HG02798 (cell line): ENCODE data around the gene KRT12.
"Not testable (repeated sequence)": the region's sequence is repeated elsewhere in the genome, so short reads cannot be mapped to it uniquely, and the experiment has no call there.

Source experiments
- ATAC-seq: cut with Tn5 transposase; IDR thresholded peaks from one replicate; pipeline ENCODE4 v1.9.1; 2021; ENCODE audit warnings: mild to moderate bottlenecking; ENCODE audit not compliant: unreplicated experiment, poor library complexity

KRT12 gene

GRCh38 chr17:40884708-40885512 lies 17.9 kb upstream of the KRT12 start, which contains the start of gene KRT20:
Gene KRT20 (minus strand): TSS chr17:40885242. CDS start chr17:40885185, 57 bp downstream.
- no peak for ATAC-seq

DNA sequence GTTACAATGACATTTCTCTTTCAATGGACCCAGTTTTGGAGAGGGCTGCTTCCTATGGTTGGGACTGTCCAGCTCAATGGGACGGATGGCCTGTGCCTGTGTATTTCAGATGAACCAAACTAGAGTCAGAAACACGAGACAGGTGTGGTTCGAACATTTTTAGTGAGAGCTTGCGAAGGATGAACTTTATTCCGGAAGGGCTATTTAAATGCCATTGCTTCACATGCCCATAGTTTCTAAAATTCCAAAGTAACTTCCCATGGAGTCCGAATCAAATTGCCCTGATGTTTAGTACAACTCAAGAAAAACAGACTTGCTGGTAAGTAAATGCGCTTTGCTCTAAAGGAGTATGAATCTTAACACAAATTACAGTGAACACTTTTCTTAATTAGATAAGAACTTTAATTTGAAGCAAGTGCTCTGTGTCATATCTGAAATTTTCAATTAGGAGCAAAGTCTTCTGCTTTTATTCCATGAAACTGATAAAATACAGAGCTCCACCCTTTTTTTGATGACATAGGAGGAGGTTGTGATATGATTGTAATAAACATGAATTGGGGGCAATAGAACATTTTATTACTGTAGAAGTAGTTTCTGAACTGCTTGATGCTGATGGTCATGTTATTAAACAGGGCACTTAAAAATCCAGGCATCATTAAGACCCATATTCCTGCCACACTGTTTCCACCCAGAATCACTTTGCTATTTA lies 16.8 kb upstream of the KRT12 start:
- no peak for ATAC-seq

DNA sequence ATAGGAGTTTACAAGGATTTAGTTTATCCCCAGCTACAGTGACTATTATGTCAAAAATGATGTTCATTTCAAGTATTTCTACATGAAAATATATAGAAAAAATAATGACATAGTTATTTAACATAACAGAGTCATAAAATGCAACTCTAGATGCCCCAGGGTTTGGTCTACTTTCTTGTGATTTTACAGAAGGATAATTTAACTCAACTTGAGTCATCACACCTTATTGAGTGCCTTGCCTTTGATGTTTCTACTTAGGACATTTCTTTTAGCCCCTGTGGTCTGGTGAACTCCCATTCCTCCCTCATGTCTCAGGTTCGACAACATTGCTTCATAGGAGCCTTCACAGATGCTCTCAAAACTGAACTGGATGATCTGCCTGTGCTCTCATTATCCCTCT lies 16.0 kb upstream of the KRT12 start:
- no peak for ATAC-seq

GRCh38 chr17:40879026-40879425 lies 12.0 kb upstream of the KRT12 start:
- ATAC-seq: no peak

DNA sequence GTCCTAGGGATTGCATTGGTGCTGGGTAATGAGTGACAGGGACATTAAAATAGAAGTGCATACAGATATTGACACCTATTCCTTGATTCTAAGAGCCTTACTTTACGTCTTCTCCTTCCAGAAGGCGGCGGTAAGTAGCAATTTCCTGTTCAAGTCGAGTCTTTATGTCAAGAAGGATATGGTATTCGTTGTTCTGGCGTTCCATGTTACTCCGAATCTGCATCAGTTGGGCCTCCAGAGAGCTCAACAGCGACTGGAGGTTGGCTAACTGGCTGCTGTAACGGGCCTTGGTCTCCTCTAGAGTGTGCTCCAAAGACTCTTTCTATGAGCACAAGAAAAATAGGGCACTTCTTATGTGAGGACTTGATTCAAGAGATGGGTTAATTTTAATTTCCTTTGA lies 11.0 kb upstream of the KRT12 start:
- ATAC-seq: no peak

DNA sequence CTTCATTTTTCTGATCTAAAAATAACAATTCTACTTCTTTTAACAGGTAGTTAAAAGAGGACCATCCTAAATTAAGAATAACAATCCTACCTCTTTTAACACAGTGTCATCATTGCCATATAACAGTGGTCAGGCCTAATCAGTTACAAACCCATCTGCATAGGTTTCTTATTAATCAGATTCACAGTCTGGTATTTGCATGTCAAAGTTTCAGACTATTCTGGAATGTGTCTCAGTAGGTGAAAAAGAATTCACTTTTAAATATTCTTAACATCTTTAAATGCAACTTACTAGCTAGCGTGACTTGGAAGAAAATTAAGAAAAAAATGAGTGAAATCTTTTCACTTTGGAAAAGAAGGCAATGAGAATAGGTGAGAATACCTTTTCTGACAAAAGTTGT lies 6.8 kb upstream of the KRT12 start:
- ATAC-seq: no peak

- no peak for ATAC-seq
Measured at GRCh38 chr17:40873255-40873654, 6.2 kb upstream of the KRT12 start.

DNA sequence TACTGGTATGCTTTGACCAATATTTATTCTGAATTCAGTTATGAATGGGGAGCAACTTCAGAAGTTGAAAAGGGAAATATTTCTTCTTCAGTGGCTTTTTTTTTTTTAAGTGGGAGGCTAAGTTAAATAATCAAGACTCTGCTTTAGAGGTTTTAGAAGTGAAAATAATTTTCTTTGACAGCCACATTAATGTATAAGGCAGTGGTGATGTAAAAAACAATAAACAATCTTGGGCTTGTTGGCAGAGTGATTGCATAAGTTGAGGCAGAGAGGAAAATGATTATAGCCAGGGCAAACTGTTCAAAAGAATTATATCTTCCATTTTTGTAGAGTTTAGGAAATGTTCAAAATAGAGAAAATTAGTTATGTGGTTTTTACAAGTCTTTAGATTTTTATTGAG lies 5.4 kb upstream of the KRT12 start:
- no peak for ATAC-seq

DNA sequence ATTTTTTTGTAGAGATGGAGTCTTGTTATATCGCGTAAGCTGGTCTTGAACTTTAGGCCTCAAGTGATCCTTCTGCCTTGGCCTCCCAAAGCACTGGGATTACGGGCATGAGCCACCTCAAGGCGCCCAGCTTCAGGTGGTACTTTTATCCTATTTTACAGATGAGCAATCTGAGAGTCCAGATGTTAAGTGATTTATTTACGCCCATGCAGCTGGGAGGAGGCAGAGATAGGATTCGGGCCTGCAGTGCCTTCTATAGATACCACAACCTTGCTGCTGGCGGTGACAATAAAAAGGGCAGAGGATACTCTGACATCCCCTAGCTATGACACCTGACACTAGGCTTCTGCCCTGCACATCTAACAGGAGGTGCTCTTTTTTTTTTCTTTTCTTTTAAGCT lies 4.3 kb upstream of the KRT12 start:
- ATAC-seq: no peak

GRCh38 chr17:40870136-40870535 lies 3.1 kb upstream of the KRT12 start:
- no peak for ATAC-seq

GRCh38 chr17:40864661-40865390 lies 2.2 kb downstream of the KRT12 start:
- no peak for ATAC-seq

DNA sequence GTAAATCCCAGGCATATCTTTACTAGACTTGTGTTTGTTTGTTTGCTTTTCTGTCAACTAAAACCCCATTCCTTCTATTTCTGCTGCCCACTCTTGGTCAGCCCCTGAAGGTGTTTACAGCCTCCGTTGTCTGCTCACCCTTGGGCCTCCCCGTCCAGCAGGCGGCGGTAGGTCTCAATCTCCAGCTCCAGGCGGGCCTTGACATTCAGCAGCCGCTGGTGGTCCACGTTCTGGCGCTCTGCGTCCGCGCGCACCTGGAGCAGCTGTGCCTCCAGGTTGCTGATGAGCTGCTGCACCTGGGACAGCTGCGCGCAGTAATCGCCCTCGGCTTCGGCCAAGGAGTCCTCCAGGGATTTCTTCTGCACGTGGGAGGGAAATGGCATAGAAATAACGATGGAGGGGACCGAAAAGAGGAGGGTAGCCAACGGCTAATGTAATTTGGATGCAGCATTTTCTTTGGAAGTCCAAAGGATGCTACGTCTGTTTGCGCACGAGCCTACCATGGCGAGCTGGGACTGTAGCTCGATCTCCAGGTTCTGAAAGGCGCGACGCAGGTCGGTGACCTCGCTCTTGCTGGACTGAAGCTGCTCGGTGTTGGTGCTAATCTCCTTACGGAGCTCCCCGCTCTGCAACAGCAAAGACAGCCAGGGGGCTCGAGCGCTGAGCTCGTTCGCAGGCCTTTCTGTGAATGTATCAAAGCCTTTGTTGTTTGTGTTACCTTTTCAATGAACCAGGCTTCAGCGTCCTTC lies 3.9 kb downstream of the KRT12 start:
- ATAC-seq: no peak

DNA sequence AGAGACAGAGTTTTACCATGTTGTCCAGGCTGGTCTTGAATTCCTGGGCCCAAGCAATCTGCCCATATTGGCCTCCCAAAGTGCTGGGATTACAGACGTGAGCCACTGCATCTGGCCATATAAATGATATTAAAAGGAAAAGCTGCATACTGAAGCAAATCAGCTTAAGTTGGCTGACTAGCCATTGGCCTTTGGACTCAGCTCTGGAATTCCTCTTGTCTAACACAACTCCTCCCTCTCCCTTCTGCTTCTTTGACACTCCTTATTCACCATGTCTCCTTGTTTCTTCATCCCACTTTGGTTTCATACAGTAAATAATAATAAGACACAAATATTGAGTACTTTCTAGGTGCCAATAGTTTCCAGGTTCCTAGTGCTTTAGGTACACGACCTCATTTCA lies 7.5 kb downstream of the KRT12 start:
- no peak for ATAC-seq

DNA sequence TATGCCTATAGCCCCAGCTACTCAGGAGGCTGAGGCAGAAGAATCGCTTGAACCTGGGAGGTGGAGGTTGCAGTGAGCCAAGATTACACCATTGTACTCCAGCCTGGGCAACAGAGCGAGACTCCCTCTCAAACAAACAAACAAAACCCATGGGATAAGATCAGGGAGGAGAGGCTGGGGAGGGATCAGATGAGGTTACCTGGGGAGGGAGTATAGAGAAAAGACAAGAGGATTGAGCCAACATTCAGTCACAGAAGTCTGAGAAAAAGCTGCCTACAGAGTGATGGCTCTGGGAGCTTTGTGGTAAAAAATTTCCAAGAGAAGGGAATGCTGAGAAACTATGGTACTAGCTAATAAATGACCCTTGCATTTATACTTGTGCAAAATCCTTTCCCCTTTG lies 8.4 kb downstream of the KRT12 start:
- ATAC-seq: not testable (repeated sequence)

DNA sequence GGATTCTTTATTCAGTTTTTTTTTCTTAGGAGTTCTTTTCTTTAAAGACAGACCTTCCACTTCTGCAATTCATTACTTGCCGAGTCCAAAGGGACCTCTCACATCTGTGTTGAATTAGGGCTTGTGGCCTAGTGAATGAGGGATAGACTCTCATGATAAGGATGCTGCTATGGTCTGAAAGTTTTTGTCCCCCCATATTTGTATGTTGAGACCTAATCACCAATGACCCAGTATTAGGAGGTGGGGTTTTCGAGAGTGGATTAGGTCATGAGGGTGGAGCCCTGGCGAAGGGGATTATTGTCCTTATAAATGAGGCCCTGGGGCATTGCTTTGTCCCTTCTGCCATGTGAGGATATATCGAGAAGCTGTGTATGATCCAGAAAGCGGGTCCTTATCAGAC lies 9.5 kb downstream of the KRT12 start:
- no peak for ATAC-seq

DNA sequence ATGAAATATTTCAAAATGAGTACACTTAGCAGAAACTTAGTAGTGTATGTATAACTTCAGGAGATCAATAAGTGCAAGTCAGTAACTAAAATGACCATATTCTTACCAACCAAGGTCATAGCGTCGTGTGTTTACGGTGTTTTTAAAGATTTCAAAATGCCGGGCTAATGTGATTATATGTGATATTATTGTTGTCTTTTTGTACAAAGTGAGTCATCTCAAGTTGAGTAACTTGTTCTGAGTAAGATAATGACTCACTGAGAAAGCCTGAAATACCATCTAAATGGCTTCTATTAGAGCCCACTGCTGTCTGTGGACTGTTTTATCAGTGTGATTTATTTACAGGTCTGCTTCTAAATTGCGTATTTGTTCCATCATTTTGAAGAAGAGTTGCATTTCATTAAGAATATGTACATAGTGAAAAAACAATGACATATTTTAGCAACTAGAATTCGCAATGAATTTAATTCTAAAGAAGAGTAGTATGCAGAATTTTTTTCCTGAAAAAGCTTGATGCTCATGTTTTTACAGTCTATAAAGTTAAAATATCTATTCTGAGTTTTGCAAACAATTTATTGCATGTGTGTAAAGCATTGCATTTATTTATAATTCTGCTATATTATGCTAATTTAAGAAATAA lies 12.7 kb downstream of the KRT12 start:
- no peak for ATAC-seq

GRCh38 chr17:40852364-40852763 lies 14.7 kb downstream of the KRT12 start:
- ATAC-seq: no peak

GRCh38 chr17:40850293-40850972 lies 16.6 kb downstream of the KRT12 start:
- ATAC-seq: no peak

- no peak for ATAC-seq
Measured at GRCh38 chr17:40849723-40850122, 17.3 kb downstream of the KRT12 start.
